ENCODE data around the gene ANXA10. TPM values are rescaled to one million over a fixed set of nuclear protein-coding genes. Genes with fewer than 3 reads are reported as not detected.
A peak's percentile ranks its signal among the peaks of the same experiment; 100 is the strongest.

The ANXA10 gene
- total and polyA plus RNA-seq, 8 donors: 49.6 to 721 (median 251) TPM; not detected in 1

DNA sequence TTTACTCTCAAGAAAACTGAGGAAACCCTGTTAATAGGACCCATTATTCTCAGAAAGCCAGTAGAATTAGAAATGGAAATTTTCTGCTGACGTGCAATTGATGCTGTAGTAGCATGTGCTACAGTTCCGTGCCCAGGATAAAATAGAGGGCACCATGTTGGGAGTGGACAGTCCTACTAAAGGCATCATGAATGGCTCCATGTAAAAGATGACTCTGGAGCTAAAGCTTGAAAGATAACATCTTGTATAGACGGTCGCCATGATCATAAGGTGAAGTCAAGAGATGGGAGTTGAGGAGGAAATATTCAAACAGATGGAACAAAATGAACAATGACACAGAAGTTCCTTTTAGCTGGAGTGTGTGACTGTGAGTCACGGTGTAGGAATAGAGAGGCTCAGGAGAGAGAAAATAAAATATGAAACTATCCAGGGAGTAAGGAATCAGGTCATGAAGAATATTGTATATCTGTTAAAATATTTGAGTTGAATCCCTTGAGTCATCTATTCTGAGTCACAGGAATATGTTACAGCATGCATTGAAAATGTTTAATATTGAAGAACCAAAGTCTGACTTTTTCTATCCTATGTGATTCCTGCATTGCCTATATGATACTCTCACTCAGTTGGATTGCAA, 31.8 kb downstream of the ANXA10 start:
- 85 to 92% (median 91%) methylated on average over 5 of the region's 5 CpGs for WGBS, 5 donors
- intact Hi-C loops (cut with DNase I; ENCODE audit: low total_unique reads): no loop called here
- H3K27me3 ChIP-seq: no peaks in the 10 kb centered on the region

DNA sequence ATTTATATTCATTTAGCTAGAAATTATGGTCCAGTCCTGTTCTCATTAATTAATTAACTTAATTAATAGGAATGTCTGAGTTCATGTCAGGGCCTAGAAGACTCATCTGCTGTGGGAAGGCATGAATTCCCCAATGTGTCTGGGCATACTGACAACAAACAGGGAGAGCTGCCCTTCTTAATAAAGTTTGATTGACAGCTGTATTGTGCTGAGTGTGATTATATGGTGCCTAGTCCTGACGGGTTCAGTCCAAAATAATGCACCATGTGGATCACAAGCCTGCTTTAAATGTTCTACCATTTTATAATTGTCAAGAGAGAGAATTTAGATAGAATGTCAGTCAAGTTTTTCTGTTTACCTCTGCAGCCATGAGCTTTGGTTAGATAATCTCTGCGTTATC, 34.6 kb downstream of the ANXA10 start:
- no peak for TF ChIP-seq POLR2AphosphoS5 (IDR thresholded peaks at IDR 0.05)
- no peak for TF ChIP-seq EP300 (IDR thresholded peaks at IDR 0.05)
- TF ChIP-seq POLR2A (IDR thresholded peaks at IDR 0.05): no peak
- peak overlapping the region in 1 of 5 donors; percentile 12 for H3K27ac ChIP-seq
- no peak overlapping the region for H3K4me3 ChIP-seq
- DNase-seq: no peak
- no peaks in the 10 kb centered on the region for H3K36me3 ChIP-seq
- no peaks in the 10 kb centered on the region for H3K9me3 ChIP-seq
- no peaks in the 10 kb centered on the region for H3K27me3 ChIP-seq
- 54 to 66% (median 62%) methylated on average over 2 of the region's 2 CpGs for WGBS, 5 donors
- intact Hi-C loops (cut with DNase I; ENCODE audit: low total_unique reads): no loop called here
- H3K4me1 ChIP-seq: peaks cover 4 to 21% (median 9%) of the 10 kb centered on the region in 4 donors

More for the DNA sequence above, 31.8 kb downstream of the ANXA10 start:
- no peak for DNase-seq
- no peaks in the 10 kb centered on the region for H3K9me3 ChIP-seq
- no peak overlapping the region for H3K4me3 ChIP-seq
- peaks cover 0 to 18% (median 9%) of the 10 kb centered on the region in 4 donors for H3K4me1 ChIP-seq
- no peaks in the 10 kb centered on the region for H3K36me3 ChIP-seq
- H3K27ac ChIP-seq: peak overlapping the region in 1 of 5 donors; percentile 52
- TF ChIP-seq POLR2AphosphoS5 (IDR thresholded peaks at IDR 0.05) (no peak), POLR2A (IDR thresholded peaks at IDR 0.05) (no peak), EP300 (IDR thresholded peaks at IDR 0.05) (no peak), CTCF (IDR thresholded peaks at IDR 0.05) (no peak)

DNA sequence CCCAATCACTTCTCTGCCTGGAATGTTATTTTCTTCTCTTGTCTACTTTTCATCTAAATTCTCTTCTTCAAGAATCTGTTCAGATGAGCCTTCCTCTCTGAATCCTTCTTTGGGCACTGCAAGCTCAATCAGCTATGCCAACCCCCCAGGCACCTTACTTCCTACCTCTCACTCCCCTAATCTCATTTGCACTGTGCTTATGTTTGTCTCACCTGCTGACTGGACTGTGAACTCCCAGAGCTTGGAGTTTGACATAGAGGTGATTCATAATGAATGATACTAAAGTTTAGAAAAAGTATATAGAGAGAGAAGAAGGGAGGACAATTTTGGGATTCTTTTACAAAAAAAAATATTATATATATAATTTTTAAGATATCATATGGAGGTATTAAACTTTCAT, 36.3 kb downstream of the ANXA10 start:
- H3K4me3 ChIP-seq: no peak overlapping the region
- H3K4me1 ChIP-seq: peaks cover 8 to 21% (median 9%) of the 10 kb centered on the region in 4 donors
- peak in 1 of 2 donors; percentile 39 for DNase-seq
- H3K27me3 ChIP-seq: no peaks in the 10 kb centered on the region
- no peak for TF ChIP-seq POLR2A (IDR thresholded peaks at IDR 0.05)
- TF ChIP-seq POLR2AphosphoS5 (IDR thresholded peaks at IDR 0.05): peak in 1 of 3 donors; percentile 48
- TF ChIP-seq CTCF (IDR thresholded peaks at IDR 0.05): no peak
- TF ChIP-seq EP300 (IDR thresholded peaks at IDR 0.05): no peak
- no peaks in the 10 kb centered on the region for H3K36me3 ChIP-seq
- intact Hi-C loops (cut with DNase I; ENCODE audit: low total_unique reads): no loop called here
- peak overlapping the region in 2 of 5 donors; percentile 23 to 59 for H3K27ac ChIP-seq
- no peaks in the 10 kb centered on the region for H3K9me3 ChIP-seq

DNA sequence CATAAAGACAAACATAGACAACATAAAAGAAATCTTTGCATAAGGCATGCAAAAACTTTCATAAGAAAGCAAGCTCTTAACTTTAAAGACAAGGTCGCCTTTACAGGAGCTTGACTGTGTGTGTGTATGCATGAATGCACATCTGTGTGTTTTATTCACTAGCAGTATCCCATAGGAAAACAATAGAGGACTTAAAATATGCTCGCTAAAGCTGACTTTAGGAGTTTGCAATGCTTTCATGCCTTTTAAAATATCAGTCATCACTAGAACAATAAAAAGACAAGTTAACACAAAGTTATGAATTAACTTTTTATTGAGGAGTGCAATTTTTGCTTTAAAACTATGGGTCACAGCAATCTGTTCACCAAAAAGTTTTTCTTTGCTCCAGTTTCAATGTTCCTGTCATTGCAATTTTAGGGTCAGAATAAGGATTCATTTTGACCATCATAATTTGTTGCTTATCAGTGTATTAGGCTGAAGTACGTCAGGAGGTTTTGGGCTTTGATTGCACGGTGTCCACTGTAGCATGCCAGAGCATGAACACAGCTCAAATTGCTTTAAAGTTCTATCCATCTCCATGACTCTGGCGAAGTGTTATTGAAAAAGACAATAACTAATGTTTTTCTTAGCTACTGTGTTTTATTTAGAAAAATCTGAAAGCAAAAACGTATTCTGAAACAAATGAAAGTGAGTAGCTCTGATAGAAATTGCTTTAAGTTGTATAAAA, 36.9 kb downstream of the ANXA10 start:
- no peak for DNase-seq

More for the DNA sequence above, 36.9 kb downstream of the ANXA10 start:
- H3K27ac ChIP-seq: peak overlapping the region in 1 of 5 donors; percentile 59
- H3K4me3 ChIP-seq: no peak overlapping the region
- TF ChIP-seq EP300 (IDR thresholded peaks at IDR 0.05) (no peak), CTCF (IDR thresholded peaks at IDR 0.05) (no peak), POLR2AphosphoS5 (IDR thresholded peaks at IDR 0.05) (no peak)
- H3K27me3 ChIP-seq: no peaks in the 10 kb centered on the region
- no peaks in the 10 kb centered on the region for H3K9me3 ChIP-seq
- WGBS, 5 donors: 40 to 49% (median 41%) methylated on average over 6 of the region's 6 CpGs
- intact Hi-C loops (cut with DNase I; ENCODE audit: low total_unique reads): no loop called here
- no peaks in the 10 kb centered on the region for H3K36me3 ChIP-seq
- H3K4me1 ChIP-seq: peaks cover 8 to 21% (median 9%) of the 10 kb centered on the region in 4 donors
